Gastrocnemius medialis (tissue), 4 donors: ENCODE results near the gene CCT7. TPM values are rescaled to one million over a fixed set of nuclear protein-coding genes. Genes with fewer than 3 reads are reported as not detected.

Experiments
- ATAC-seq, 2 donors: fragments of 150-250 bp; one replicate each; pipeline ENCODE4 v1.9.1; 2016
- DNase-seq, 2 donors: peaks; one replicate each; pipeline ENCODE4 v3.0.0-alpha.2; 2019
- H3K27ac ChIP-seq, 4 donors: fragments of 200-600 bp; sonication (generic); 1 replicate in 1 of 4; 2 replicates in 3 of 4; pipeline ENCODE4 v1.5.1; 2016 to 2018; ENCODE audit warnings: mild to moderate bottlenecking in 2 of 4, moderate library complexity in 1 of 4
- H3K27me3 ChIP-seq, 3 donors: fragments of 200-600 bp; sonication (generic) in 2 of 3; 1 replicate in 1 of 3; 2 replicates in 2 of 3; pipeline versions ENCODE4 v1.5.1 to v1.6.0; 2016 to 2019; ENCODE audit warnings: mild to moderate bottlenecking in 1 of 3, moderate library complexity in 1 of 3
- H3K36me3 ChIP-seq, 2 donors: fragments of 200-600 bp; sonication (generic) in 1 of 2; one replicate each; pipeline ENCODE4 v1.5.1; 2017 to 2018
- H3K4me1 ChIP-seq, 2 donors: fragments of 200-600 bp; sonication (generic) in 1 of 2; one replicate each; pipeline ENCODE4 v1.5.1; 2016 to 2017; ENCODE audit warnings: mild to moderate bottlenecking in 2 of 2
- H3K4me3 ChIP-seq, 4 donors: fragments of 200-600 bp; sonication (generic) in 3 of 4; 1 replicate in 1 of 4; 2 replicates in 3 of 4; pipeline ENCODE4 v1.5.1; 2016 to 2019; ENCODE audit warnings: mild to moderate bottlenecking in 2 of 4
- H3K9me3 ChIP-seq, 3 donors: fragments of 200-600 bp; sonication (generic) in 2 of 3; 1 replicate in 1 of 3; 2 replicates in 2 of 3; pipeline ENCODE4 v1.5.1; 2016 to 2019
- POLR2A ChIP-seq, 2 donors: fragments of 450-650 bp; IDR thresholded peaks; one replicate each; pipeline ENCODE4 v1.6.1; 2017; ENCODE audit warnings: antibody characterized with exemption in 2 of 2, mild to moderate bottlenecking in 2 of 2, moderate library complexity in 2 of 2
- in situ Hi-C, 4 donors: fragments of 200-750 bp; cut with MboI; loops; one replicate each; pipeline versions ENCODE4 v1.15.0 to v1.8.0; 2017; ENCODE audit warnings: low sequenced_read_pairs in 4 of 4
- intact Hi-C: fragments of 100-400 bp; cut with DNase I; formaldehyde crosslinking; loops from one replicate; pipeline ENCODE4 v1.15.1; 2023; ENCODE audit warnings: low total_unique reads
- total RNA-seq, 4 donors: library from RNA; depleted of rRNA; stranded (reverse); fragments of >200 nt; gene quantifications; one replicate each; pipeline versions ENCODE4 v1.1.0 to v1.2.3, GENCODE V29; 2016
- TF ChIP-seq, protein P1 (sequence below), 5 experiments: fragments of 450-650 bp in 3 of 5; fragments of 200-600 bp in 2 of 5; sonication (generic) in 2 of 5; IDR thresholded peaks in 4 of 5; conservative IDR thresholded peaks in 1 of 5; 1 replicate in 4 of 5; 2 replicates in 1 of 5; pipeline ENCODE4 v1.5.1; 2016 to 2019; ENCODE audit warnings: antibody characterized with exemption in 5 of 5, mild to moderate bottlenecking in 3 of 5, moderate library complexity in 3 of 5

Gene CCT7
- total RNA-seq, 4 donors from 2014 or later = 215 to 334 (median 284) TPM

DNA sequence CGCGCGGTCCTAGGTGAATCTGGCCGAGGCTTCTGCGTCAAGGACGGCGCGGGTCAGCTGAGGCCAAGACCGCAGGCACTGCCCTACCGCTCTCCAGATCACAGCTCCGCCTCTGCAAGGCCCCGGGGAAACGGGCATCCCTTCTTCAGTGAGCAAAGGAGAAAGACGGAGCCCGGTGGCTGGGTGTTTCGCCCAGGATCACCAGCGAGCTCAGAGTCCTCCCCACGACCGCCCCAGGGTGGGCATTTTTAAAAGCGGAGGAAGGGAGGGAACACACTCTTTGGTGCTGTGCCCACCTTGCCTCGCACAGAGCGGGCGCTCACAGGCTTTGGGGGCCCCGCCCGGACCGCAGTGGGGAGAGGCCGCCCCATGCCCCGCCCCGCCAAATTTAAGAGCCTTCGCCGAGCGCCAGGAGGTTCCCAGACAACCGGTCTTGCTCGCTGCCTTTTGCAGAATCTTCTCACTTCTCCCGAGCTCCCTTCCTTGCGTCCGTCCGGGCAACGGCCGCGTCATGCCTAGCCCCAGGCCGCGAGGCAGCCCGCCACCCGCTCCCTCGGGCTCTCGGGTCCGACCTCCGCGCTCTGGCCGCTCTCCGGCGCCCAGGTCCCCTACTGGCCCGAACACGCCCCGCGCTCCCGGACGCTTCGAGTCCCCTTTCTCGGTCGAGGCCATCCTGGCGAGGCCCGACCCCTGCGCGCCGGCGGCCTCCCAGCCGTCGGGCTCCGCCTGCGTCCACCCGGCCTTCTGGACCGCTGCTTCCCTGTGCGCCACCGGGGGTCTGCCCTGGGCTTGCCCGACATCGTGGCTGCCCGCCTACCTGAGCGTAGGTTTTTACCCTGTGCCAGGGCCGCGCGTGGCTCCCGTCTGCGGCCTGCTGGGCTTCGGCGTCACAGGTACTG lies 31.7 kb upstream of the CCT7 start, which contains the start of gene NOTO:
TSS of gene NOTO (plus strand) at position 419 of the 899 bp plus-strand sequence. CDS start at position 512, 93 bp downstream.
- H3K27me3 ChIP-seq = peaks cover 33 to 62% (median 51%) of the 10 kb centered on the region in 3 donors
- intact Hi-C loops = no loop called here
- H3K36me3 ChIP-seq = no peaks in the 10 kb centered on the region
- H3K27ac ChIP-seq = no peak within 1 kb of the TSS
- no peaks in the 10 kb centered on the region for H3K9me3 ChIP-seq
- DNase-seq = no peak
- H3K4me3 ChIP-seq = peak within 1 kb of the TSS in 3 of 4 donors; percentile 26 to 51 (median 38)
- ATAC-seq = no peak
- TF ChIP-seq POLR2A (IDR thresholded peaks at IDR 0.05) = no peak
- TF ChIP-seq, protein P1, sequence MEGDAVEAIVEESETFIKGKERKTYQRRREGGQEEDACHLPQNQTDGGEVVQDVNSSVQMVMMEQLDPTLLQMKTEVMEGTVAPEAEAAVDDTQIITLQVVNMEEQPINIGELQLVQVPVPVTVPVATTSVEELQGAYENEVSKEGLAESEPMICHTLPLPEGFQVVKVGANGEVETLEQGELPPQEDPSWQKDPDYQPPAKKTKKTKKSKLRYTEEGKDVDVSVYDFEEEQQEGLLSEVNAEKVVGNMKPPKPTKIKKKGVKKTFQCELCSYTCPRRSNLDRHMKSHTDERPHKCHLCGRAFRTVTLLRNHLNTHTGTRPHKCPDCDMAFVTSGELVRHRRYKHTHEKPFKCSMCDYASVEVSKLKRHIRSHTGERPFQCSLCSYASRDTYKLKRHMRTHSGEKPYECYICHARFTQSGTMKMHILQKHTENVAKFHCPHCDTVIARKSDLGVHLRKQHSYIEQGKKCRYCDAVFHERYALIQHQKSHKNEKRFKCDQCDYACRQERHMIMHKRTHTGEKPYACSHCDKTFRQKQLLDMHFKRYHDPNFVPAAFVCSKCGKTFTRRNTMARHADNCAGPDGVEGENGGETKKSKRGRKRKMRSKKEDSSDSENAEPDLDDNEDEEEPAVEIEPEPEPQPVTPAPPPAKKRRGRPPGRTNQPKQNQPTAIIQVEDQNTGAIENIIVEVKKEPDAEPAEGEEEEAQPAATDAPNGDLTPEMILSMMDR (IDR thresholded peaks at IDR 0.05 in 4 of 5, conservative IDR thresholded peaks at IDR 0.05 in 1 of 5) = no peak
- in situ Hi-C loops = no loop called here
- peaks cover 3 to 10% of the 10 kb centered on the region in 2 donors for H3K4me1 ChIP-seq

- intact Hi-C loops = no loop called here
- TF ChIP-seq, protein P1 (IDR thresholded peaks at IDR 0.05 in 4 of 5, conservative IDR thresholded peaks at IDR 0.05 in 1 of 5) = no peak
- TF ChIP-seq POLR2A (IDR thresholded peaks at IDR 0.05) = no peak
- no peak overlapping the region for H3K27ac ChIP-seq
- H3K36me3 ChIP-seq = no peaks in the 10 kb centered on the region
- no peaks in the 10 kb centered on the region for H3K9me3 ChIP-seq
- H3K4me1 ChIP-seq = peaks cover 3 to 10% of the 10 kb centered on the region in 2 donors
- ATAC-seq (no peak), DNase-seq (no peak)
- H3K4me3 ChIP-seq = peak overlapping the region in 3 of 4 donors; percentile 26 to 51 (median 38)
- in situ Hi-C loops = no loop called here
- peaks cover 33 to 62% (median 51%) of the 10 kb centered on the region in 3 donors for H3K27me3 ChIP-seq
These were observed 30.9 kb upstream of the CCT7 start for GRCh38 chr2:73203055-73203681.

DNA sequence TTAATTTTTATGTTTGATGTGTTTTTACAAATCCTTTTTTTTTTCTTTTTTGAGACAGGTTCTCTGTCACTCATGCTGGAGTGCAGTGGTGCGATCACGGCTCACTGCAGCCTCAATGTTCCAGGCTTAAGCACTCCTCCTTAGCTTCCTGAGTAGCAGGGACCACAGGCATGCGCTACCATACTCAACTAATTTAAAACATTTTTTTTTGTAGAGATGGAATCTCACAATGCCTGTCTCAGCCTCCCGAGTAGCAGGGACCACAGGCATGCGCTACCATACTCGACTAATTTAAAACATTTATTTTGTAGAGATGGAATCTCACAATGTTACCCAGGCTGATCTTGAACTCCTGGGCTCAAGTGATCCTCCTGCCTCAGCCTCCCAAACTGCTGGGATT lies 28.5 kb upstream of the CCT7 start:
- DNase-seq (no peak), ATAC-seq (no peak)
- TF ChIP-seq POLR2A (IDR thresholded peaks at IDR 0.05) = no peak
- TF ChIP-seq, protein P1 (IDR thresholded peaks at IDR 0.05 in 4 of 5, conservative IDR thresholded peaks at IDR 0.05 in 1 of 5) = no peak
- peaks cover 33 to 53% (median 45%) of the 10 kb centered on the region in 3 donors for H3K27me3 ChIP-seq
- intact Hi-C loops (no loop called here), in situ Hi-C loops (no loop called here)
- no peak overlapping the region for H3K4me3 ChIP-seq
- H3K9me3 ChIP-seq = no peaks in the 10 kb centered on the region
- H3K4me1 ChIP-seq = peaks cover 0 to 10% of the 10 kb centered on the region in 2 donors
- H3K27ac ChIP-seq = no peak overlapping the region
- no peaks in the 10 kb centered on the region for H3K36me3 ChIP-seq

- H3K9me3 ChIP-seq = no peaks in the 10 kb centered on the region
- no peaks in the 10 kb centered on the region for H3K4me1 ChIP-seq
- H3K27ac ChIP-seq = no peak overlapping the region
- ATAC-seq (no peak), DNase-seq (no peak)
- no peaks in the 10 kb centered on the region for H3K36me3 ChIP-seq
- in situ Hi-C loops (no loop called here), intact Hi-C loops (no loop called here)
- no peak overlapping the region for H3K4me3 ChIP-seq
- TF ChIP-seq, protein P1 (IDR thresholded peaks at IDR 0.05 in 4 of 5, conservative IDR thresholded peaks at IDR 0.05 in 1 of 5) = no peak
- no peak for TF ChIP-seq POLR2A (IDR thresholded peaks at IDR 0.05)
- H3K27me3 ChIP-seq = peaks cover 11 to 29% (median 24%) of the 10 kb centered on the region in 3 donors
These were observed 25.9 kb upstream of the CCT7 start for GRCh38 chr2:73208258-73208657.
